GM04504 (cell line): ENCODE results near the gene POTEH.
"Not testable (repeated sequence)": the region's sequence is repeated elsewhere in the genome, so short reads cannot be mapped to it uniquely, and the experiment has no call there.

Experiments
- DNase-seq: peaks from one replicate; pipeline ENCODE4 v3.0.0-alpha.2; 2012; ENCODE audit warnings: low read depth

POTEH gene

DNA sequence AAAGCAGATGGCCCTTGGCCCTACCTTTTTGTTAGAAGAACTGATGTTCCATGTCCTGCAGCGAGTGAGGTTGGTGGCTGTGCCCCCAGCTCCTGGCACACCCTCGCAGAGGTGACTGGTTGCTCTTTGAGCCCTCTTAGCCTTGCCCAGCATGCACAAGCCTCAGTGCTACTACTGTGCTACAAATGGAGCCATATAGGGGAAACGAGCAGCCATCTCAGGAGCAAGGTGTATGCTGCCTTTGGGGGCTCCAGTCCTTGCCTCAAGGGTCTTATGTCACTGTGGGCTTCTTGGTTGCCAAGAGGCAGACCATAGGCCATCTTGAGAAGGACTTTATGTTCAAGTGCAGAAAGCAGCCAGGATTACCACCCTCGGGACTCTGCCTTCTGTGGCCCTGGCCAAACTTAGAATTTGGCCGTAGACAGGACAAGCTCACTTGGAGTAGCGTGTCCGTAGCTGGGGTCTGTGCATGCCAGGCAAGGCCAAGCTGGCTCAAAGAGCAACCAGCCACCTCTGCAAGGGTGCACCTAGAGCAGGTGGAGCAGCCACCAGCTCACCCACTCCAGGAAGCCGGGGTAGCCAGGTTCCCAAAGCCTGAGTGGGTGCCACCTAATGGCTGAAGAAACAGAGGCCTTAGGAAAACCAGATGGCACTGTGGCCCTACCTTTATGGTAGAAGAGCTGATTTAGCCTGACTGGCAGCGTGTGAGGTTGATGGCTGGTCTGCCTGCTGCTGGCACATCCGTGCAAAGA, 48.5 kb downstream of the POTEH start:
- DNase-seq, result not testable (repeated sequence)

DNA sequence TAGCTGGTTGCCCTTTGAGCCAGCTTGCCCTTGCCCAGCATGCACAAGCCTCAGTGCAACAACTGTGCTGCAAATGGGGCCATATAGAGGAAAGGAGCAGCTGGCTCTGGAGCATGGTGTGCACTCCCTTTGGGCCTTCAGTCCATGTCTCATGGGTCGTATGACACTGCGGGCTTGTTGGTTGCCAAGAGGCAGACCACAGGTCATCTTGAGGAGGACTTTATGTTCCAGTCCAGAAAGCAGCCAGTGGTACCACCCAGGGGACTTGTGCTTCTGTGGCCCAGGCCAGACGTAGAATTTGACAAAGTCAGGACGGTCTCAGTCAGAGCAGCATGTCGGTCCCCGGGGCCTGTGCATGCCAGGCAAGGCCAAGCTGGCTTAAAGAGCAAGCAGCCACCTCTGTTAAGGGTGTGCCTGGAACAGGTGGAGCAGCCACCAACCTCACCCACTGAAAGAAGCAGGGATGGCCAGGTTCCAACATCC, 49.1 kb downstream of the POTEH start:
- not testable (repeated sequence) for DNase-seq

DNA sequence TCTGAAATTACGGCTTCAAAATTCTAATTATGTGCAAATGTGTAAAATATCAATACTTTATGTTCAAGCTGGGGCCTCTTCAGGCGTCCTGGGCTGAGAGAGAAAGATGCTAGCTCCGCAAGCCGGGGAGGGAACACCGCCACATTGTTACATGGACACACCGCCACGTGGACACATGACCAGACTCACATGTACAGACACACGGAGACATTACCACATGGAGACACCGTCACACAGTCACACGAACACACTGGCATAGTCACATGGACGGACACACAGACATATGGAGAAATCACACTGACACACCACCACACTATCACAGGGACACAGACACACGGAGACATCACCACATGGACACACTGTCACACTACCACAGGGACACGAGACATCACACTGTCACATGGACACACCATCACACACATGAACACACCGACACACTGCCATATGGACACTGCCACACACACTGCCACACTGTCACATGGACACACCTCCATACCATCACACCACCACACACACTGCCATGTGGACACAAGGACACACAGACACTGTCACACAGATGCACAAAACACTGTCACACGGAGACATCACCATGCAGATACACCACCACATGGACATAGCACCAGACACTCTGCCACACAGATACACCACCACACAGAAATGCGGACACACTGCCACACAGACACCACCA, 58.0 kb downstream of the POTEH start:
- DNase-seq, result not testable (repeated sequence)

DNA sequence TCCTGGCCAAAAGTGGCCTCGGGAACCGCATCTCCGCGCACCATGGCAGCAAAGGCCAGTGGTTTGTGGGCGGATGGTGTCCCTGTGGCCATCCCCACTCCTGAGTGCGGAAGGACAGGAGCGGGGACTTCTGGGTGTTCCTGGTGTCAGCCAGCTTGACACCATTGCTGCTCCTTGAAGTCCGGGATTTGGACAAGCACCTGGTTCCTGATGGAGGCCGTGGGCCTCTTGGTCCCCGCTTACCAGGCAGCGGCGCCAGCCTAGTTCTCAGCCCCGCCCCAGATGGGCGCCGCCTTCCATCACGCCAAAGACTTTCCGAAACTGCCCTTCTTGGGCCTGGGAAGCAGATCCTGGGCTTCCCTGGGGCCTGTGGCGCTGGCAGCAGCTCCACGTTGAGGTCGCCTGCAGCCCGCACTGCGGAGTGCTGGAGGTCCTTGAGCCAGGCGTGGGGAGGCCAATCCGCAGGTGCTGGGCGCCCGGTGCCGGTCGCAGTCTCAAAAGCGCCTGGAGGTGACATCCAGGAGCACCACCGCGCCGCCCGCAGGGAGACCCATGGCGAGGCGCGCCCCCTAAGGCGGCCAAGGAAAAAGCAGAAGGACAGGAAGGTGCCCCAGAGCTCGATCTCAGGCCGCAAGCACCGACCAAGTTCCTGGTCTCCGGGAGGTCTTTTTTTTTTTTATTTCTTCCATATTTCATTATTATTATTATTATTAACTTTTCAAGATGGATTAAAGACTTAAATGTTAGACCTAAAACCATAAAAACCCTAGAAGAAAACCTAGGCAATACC, 59.5 kb downstream of the POTEH start:
- DNase-seq, result not testable (repeated sequence)

DNA sequence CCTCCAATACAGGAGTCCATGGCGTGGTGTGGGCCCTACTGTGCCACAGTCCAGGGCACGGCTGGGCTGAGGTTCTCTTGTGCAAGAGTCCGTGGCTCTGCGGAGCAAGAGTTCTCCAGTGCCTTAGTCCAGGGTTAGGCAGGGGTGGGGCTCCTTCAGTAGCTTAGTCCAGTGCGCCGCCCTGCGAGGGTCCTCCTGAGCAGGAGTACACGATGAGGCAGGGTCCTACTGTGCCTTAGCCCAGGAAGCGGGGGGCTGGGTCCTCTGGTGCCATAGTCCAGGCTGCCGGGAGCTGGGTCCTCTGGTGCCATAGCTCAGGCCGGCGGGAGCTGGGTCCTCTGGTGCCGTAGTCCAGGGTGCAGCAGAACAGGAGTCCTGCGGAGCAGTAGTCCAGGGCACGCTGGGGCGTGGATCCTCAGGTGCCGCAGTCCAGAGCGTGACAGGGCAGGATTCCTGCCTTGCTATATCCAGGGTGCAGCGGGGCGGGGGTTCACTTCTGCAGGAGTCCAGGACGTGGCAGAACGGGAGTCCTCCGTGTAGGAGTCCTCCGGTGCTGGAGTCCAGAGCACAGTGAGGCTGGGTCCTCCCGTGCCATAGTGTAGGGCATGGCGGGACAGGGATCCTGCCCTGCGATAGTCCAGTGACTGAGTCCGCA, 69.7 kb downstream of the POTEH start:
- DNase-seq, result not testable (repeated sequence)

DNA sequence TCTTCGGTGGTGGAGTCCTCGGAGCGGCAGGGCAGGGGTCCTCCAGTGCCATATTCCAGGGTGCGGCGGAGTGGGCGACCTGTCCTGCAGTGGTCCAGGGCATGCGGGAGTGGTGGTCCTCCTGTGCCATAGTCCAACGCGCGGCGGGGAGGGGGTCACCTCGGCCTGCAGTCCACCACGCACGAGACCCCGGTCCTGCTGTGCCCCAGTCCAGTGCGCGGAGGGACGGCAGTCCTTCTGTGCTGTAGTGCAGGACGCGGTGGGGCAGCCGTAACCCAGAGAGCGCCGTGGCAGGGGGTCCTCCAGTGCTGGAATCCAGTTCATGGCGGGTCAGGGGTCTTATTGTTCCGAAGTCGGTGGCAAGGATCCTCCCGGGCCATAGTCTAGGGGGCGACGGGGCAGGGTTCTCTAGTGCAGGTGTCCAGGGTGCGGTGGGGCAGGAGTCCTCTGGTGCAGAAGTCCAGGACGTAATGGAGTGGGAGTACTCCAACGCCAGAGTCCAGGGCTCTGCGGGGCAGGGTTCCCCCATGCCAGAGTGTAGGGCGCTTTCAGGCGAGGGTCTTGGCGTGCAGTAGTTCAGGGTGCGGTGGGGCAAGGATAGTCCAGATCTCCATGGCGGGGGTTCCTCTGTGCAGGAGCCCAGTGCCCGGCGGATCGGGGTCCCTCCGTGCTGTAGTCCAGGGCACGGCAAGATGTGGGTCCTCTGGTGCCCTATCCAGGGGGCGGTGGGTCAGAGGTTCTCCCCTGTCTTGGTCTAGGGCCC, 70.7 kb downstream of the POTEH start:
- DNase-seq, result not testable (repeated sequence)

DNA sequence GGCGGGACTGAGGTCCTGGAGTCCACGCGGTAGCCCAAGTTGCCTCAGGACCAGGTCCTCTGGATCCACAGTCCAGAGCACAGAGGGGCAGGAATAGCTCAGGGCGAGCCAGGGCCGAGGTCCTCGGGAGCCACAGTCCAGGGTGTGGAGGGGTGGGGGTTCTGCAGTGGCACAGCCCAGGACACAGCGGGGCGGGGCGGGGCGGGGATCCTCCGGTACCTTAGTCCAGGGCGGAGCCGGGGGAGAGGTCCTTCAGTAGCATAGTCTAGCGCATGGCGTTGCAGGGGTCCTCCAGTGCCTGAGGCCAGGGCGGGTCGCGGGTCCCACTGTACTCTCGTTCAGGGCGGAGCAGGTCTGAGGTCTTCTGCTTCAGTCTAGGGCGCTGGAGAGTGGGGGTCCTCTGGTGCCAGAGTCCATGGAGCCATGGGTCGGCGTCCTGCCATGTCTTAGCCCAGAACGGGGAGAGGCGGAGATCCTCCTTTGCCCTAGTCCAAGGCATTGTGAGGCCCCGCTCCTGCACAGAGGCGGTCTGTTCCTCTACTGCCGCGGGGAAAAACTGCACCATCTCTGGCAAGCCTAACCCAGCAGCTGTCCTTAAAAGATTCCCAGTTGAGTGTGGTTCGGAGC, 71.4 kb downstream of the POTEH start:
- not testable (repeated sequence) for DNase-seq

DNA sequence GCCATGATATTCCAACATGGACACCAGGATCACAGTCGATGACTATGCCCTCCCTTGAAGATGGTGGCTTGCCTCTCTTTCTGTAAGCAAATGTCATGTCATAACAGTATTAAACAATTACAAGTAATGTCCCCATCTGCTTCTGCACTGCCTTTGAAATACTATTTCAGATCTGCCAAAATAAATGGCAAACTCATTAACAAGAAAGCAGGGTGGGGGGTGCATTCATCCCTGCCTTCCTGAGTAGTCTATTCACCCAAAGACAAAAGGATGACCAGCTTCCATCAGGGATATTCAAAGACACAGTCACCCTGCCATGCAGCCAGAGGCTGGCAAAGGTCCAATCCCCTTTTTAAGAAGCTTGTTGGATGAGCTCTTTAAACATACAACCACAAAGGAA, 73.7 kb downstream of the POTEH start:
- not testable (repeated sequence) for DNase-seq
